H54 (cell line): Measurements from ENCODE around the gene DLX6.

Experiments
- DNase-seq: peaks from one replicate; pipeline ENCODE4 v3.0.0; 2011; ENCODE audit warnings: low spot score, mixed read lengths; ENCODE audit not compliant: insufficient read length
- FAIRE-seq: peaks from 3 replicates; lab custom pipeline; 2011; peaks lifted over from hg19 to GRCh38; lab: Jason Lieb, UNC
- POLR2A ChIP-seq: IDR thresholded peaks from 2 replicates; pipeline ENCODE4 v1.6.1; 2011; ENCODE audit warnings: low read depth, mild to moderate bottlenecking, low read length

DLX6 gene

DNA sequence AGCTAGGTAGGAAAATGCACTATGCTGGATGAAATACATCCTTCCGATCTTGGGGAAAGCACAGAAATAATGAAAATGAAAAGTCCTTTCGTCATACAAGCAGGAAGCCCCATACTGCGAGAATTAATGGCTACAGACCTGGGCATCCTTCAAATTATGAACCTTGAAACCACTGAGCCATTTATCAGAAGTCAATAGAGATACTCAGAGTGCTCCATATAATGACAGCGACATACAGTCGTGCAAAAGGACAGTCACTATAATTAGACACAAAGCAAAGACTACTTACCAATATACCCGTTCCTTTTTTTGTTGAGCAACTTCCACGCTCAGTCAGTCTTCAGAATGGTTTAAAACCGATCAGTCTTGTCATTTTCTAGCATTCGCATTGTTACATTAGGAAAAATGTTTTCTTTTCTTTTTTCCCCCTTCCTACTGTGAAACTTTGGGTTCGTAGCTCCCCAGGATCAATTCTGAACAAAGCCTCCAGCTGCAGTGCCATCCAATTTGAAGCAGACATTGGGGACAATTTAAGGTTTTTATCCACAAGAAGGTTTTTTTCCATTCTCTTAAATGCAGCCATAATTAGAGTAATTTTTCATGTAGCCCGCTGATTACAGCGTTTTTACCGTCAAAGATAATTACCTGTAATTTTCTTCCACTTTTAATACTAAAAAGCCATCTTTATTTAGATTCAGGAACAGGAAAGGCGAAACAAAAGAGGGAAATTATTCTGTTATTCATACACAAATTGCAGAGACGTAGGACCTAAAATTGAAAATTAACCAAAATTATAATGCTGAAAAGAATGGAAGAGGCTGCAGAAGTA lies 6.4 kb downstream of the DLX6 start:
- no peak for FAIRE-seq
- no peak for TF ChIP-seq POLR2A
- DNase-seq = no peak

GRCh38 chr7:97012365-97013133 lies 7.2 kb downstream of the DLX6 start:
- FAIRE-seq (no peak), DNase-seq (no peak)

GRCh38 chr7:97013134-97013844 lies 7.9 kb downstream of the DLX6 start:
- no peak for FAIRE-seq
- no peak for TF ChIP-seq POLR2A
- no peak for DNase-seq

More at GRCh38 chr7:97012365-97013133, 7.2 kb downstream of the DLX6 start:
- TF ChIP-seq POLR2A = no peak

DNA sequence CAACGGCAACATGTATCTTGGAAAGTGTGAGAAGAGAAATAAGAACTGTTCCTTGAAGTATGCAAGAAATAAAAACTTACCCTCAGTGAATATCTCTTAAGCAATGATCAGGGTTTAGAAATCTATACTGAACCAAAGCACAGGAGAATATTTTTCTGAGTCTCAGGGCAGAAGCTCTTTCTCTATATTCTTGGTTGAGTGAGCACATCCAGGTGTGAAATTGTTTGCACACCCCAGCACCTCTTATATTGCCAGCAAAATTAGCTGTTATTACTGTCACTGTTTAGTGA lies 8.4 kb downstream of the DLX6 start:
- TF ChIP-seq POLR2A = no peak
- DNase-seq (no peak), FAIRE-seq (no peak)

- no peak for DNase-seq
- no peak for TF ChIP-seq POLR2A
- FAIRE-seq = no peak
Measured at GRCh38 chr7:97014145-97014750, 8.9 kb downstream of the DLX6 start.

DNA sequence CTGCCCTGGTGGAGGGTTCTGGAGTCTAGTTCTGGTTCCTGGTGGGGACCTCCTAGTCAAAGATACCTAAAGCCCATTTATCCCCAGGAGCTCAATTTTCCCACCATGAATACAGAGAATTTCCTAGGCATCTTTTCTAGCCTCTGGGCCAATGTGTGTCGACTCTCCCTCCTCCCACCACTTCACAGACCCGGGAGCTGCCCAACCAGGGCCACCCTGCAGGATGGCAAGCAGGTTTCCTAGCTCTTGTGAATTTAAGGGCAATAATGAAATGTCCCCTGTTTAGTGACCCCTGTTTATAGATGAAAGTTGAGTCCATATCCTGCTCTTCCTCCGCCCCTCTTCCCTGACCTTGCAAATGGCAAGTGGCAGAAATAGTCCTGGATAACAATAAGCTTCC lies 9.9 kb downstream of the DLX6 start:
- DNase-seq (no peak), FAIRE-seq (no peak)
- TF ChIP-seq POLR2A = no peak

DNA sequence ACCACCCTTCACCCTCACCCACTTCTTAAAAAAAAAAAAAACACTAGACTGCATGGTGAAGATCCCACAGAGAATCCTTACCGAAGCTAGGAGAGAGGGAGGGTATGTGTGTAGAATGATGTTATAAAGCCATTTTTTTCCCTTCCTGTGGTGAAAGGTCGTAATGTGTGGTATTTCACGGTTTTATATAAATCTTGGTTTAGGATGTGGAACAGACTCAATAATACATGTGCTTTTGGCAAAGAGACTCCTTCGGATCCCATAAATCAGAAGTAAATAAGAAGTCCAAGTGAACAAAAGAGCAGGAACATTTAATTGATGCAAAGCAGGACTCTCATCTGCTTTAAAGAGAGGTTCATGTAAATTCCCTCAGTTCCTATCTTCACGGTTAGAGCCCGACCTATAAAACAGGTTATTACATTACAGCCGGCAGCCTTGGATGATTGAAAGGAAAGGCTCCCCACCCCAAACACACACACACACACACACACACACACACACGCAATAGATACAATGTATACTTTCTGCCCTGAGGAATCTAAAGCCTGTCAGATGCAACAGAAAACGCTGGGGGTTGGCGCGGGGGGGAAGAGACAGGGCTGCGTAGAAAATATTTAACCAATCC lies 10.5 kb downstream of the DLX6 start:
- no peak for TF ChIP-seq POLR2A
- DNase-seq (no peak), FAIRE-seq (no peak)

DNA sequence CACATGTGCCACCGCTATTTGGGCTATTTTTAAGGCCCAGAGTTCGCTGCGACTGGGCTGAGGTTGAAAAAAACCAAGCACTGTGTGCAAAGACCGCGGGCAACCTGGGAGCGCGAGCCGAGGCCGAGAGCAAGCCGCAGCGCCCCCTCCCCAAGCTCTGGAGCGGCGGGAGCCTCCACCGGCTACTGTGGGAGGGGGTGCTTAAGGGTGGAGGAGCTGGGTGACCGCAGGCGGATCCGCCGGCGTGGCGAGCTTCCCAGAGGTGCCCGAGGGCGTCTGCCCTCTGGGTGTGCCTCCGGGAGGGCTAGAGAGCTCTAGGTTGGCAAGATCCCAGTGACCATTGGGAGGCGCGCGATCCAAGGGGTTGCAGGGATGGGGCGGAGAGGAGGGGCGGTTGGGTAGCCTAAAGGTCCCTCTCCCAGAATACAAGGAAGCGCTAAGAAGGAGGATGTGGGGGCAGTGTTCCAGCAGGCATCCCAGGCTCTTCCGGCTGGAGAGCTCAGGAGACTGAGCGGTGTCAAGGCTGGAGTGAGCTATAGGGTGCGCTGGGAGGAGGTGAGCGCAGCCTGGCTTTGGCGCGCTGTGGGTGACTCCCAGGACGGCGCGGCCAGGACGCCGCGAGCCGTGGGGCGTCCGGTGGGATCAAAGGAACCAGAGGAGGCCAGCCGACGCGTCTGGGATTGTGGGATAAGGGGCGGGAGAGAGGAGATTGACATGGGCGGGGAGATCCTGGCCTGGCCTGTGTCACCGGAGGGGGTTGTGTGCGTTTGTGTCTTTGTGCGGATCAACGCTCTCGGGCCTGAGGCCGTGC lies 11.2 kb downstream of the DLX6 start:
- peak; percentile 40 for TF ChIP-seq POLR2A
- FAIRE-seq = no peak
- peak; percentile 68 for DNase-seq

DNA sequence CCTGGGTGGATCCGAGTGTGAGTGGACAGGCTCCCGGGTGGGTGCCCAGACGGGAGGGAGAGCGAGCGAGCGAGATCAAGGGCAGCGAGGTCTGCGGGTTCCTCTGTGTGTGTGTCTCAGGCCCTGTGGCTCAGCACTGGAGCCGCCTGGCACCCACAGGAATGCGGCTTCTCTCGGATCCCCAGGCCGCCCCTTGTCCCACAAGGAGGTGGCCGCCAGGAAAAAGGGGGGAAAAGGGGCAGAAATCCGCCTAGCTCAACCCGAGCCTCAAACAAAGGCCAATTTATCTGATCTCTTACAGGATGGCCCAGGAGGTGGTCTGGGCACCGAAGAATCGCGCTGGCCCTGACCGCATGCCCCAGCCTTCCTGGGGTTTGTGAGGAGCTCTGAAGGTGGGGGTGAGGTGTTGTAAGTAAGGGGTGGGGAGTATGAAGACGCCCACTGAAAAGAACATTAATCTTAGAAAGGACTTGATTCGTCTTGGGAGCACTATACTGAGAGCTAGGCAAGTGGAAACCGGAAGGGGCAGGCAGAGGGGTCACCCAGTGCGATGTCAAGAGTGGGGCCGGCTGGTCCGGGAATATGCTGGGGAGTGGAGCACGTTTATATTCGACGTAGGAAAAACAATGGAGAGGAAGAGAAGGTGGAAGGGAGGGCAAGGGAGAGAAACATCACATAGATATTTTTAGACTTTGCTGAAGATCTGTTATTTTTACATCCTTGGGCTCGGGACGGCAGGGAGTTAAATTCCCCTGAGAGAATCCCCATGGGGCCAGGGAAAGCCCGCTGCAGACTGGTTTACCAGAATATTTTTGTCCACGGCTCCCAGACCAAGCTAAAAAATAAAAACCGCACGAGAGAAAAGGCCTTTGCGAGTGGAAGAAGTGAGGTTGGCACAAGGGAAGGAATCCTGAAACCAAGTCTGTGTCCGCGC lies 12.1 kb downstream of the DLX6 start:
- no peak for FAIRE-seq
- no peak for DNase-seq
- TF ChIP-seq POLR2A = no peak

DNA sequence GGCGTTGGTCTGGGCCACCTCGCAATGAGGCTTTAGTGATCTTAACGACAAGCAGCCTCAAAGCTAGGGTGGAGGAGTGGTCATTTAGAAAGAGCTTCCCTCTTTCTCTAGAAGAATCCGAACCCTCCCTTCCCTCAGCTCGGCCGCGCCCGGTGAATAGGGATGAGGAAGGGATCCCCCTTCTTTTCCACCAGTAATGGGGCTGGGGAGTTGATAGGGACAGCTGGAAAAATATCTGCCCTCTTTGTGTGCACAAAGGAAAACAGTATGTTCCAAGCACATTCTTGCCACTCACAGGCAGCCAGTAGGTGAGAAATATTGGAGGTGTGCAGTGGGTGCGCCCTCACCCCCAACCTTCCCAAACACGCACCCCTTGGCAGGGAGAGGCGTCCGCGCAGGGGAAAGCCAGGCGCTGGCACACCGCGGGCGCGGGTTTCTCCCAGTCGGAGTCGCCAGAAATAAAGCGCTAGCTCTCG lies 12.8 kb downstream of the DLX6 start:
- FAIRE-seq = no peak
- TF ChIP-seq POLR2A = no peak
- no peak for DNase-seq

DNA sequence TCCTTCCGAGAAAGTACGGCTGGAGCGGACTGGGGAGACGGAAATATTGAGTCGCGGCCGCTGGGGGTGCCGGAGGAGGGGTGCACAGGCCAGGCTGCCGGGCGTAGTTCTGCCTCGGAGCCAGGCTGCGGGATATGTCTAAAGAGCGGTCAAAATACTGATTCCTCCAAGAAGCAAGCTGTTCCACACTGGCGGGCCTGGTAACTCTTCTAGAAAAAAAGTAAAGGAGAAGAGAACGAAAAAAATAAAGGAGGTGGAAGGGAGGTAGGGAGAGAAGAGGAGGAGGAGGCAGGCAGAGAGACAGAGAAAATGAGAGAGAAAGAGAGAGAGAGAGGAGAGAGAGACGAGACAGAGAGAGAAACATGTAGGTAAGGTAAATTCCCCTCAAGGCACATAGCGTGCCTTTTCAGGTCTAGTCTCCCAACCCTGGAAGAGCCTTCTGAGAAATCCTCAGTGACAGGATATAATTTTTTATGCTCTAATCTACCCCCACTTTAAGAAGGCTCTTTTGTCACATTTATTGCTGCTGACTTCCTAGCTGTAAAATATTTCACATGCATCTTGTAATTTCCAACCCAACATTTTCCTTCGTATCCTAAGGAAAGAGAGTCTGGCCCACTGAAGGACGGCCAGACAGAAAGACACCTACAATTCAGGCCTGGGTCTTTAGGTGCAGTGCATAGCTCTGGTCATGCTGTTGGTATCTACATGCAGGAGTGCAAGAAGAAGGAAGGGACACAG lies 13.6 kb downstream of the DLX6 start:
- DNase-seq = no peak
- no peak for FAIRE-seq
- TF ChIP-seq POLR2A = no peak
